Testis (tissue), 3 donors: ENCODE data around the gene MEA1. TPM values are rescaled to one million over a fixed set of nuclear protein-coding genes. Genes with fewer than 3 reads are reported as not detected.

Experiments used
- DNase-seq: peaks from one replicate; pipeline ENCODE4 v3.0.0-alpha.2; 2019
- H3K27ac ChIP-seq, 2 donors: fragments of 200-600 bp; sonication (generic); one replicate each; pipeline ENCODE4 v1.5.1; 2019
- H3K27me3 ChIP-seq: fragments of 200-600 bp; sonication (generic); one replicate; pipeline ENCODE4 v1.5.1; 2019
- H3K36me3 ChIP-seq: fragments of 200-600 bp; sonication (generic); one replicate; pipeline ENCODE4 v1.5.1; 2017; ENCODE audit warnings: low read depth; ENCODE audit errors: missing control alignments
- H3K4me1 ChIP-seq: fragments of 200-600 bp; sonication (generic); one replicate; pipeline ENCODE4 v1.5.1; 2019
- H3K4me3 ChIP-seq, 2 donors: fragments of 200-600 bp; sonication (generic); one replicate each; pipeline ENCODE4 v1.5.1; 2017 to 2019
- H3K9me3 ChIP-seq: fragments of 200-600 bp; sonication (generic); one replicate; pipeline ENCODE4 v1.5.1; 2017
- CTCF ChIP-seq, 3 experiments: fragments of 450-650 bp in 2 of 3; fragments of 200-600 bp in 1 of 3; sonication (generic) in 1 of 3; IDR thresholded peaks; one replicate each; pipeline ENCODE4 v1.5.1; 2016 to 2019; ENCODE audit warnings: antibody characterized with exemption in 3 of 3, mild to moderate bottlenecking in 2 of 3, moderate library complexity in 1 of 3
- POLR2A ChIP-seq: fragments of 450-650 bp; IDR thresholded peaks from one replicate; pipeline ENCODE4 v1.6.1; 2017; ENCODE audit warnings: antibody characterized with exemption, mild to moderate bottlenecking, moderate library complexity
- WGBS, 2 donors: methylation state at CpG; one replicate each; pipeline ENCODE4 v1.1.5; 2018; 5-methylcytosine and 5-hydroxymethylcytosine counted together
- intact Hi-C: fragments of 100-400 bp; cut with DNase I; formaldehyde crosslinking; loops from one replicate; pipeline ENCODE4 v1.15.1; 2023; ENCODE audit warnings: low total_unique reads
- polyA plus RNA-seq: library from polyadenylated mRNA; stranded (reverse); fragments of 350-450 nt; fragmentation: Illumina TruSeq; extraction: RNeasy Lipid Tissue Mini Kit (QIAGEN cat#74804); gene quantifications from one replicate; pipeline ENCODE4 v1.2.3, GENCODE V29; 2014; ENCODE audit warnings: low read depth, low replicate concordance; ENCODE audit not compliant: insufficient read depth
- total RNA-seq, 2 donors: library from RNA; depleted of rRNA; stranded (reverse); fragments of >200 nt; gene quantifications; one replicate each; pipeline ENCODE4 v1.2.3, GENCODE V29; 2016

The MEA1 gene
- total and polyA plus RNA-seq, 3 donors from 2014 or later, result 132 to 522 (median 175) TPM

DNA sequence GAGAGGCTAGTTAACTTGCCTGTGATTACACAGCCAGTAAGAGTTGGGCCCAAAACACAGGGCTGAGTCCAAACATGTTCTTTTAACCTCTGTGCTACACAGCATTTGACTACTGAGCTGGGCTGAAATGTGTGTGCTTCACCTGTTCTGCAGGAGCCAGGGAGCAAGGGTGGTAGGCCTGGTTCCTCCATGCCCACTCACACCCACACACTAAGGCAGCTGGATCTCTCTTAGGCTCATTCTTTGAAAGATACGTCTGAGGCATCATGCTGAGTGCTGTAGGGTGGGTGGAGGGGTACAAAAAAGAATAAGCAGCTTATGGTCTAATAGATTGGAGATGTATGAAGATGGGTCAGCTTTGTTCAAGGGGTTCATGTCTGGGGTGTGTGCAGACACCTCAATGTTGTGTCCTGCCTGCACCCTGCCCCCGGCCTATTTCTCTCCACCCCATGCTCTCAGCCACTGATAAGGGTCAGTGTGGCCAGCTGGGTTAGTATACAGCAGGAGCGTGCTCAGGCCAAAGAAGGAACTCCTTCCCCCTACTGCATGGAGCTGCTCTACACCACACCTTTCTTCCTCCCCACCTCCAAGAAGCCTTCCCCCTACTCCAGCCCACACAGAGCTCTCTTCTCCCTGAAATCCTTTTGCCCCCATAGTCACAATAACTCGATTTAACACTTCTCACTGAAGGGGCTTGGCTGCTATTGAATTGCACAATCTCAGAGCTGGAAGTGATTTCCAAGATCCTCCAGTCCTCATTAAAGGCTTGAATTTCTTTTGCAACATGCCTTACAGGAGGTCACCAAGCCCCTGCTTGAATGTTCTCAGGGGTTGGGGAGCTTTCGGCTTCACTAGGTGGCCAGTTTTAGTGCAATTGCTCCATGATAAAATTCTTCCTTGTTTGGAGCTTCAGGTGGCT is 26.0 kb downstream of the MEA1 start:
- peaks cover 37% of the 10 kb centered on the region for H3K4me1 ChIP-seq
- TF ChIP-seq CTCF (IDR thresholded peaks at IDR 0.05), result no peak
- H3K4me3 ChIP-seq, result no peak overlapping the region
- H3K27me3 ChIP-seq, result no peaks in the 10 kb centered on the region
- 59 to 65% methylated on average over 5 of the region's 5 CpGs for WGBS, 2 donors
- no peaks in the 10 kb centered on the region for H3K36me3 ChIP-seq
- H3K9me3 ChIP-seq, result no peaks in the 10 kb centered on the region
- no peak overlapping the region for H3K27ac ChIP-seq
- intact Hi-C loops, result no loop called here
- no peak for DNase-seq

- Histone ChIP-seq H3K27me3 (no peaks in the 10 kb centered on the region), H3K9me3 (no peaks in the 10 kb centered on the region), H3K4me3 (peak overlapping the region; percentile 79 to 88), H3K27ac (peak overlapping the region; percentile 88 to 91), H3K4me1 (peaks cover 38% of the 10 kb centered on the region), H3K36me3 (no peaks in the 10 kb centered on the region)
- intact Hi-C loops, result no loop called here
- no peak for TF ChIP-seq CTCF (IDR thresholded peaks at IDR 0.05)
- no peak for TF ChIP-seq POLR2A
- peak; percentile 40 for DNase-seq
- WGBS, 2 donors, result 6 to 7% methylated on average over 13 of the region's 13 CpGs
These were observed 28.7 kb downstream of the MEA1 start for GRCh38 chr6:42984924-42985475.

DNA sequence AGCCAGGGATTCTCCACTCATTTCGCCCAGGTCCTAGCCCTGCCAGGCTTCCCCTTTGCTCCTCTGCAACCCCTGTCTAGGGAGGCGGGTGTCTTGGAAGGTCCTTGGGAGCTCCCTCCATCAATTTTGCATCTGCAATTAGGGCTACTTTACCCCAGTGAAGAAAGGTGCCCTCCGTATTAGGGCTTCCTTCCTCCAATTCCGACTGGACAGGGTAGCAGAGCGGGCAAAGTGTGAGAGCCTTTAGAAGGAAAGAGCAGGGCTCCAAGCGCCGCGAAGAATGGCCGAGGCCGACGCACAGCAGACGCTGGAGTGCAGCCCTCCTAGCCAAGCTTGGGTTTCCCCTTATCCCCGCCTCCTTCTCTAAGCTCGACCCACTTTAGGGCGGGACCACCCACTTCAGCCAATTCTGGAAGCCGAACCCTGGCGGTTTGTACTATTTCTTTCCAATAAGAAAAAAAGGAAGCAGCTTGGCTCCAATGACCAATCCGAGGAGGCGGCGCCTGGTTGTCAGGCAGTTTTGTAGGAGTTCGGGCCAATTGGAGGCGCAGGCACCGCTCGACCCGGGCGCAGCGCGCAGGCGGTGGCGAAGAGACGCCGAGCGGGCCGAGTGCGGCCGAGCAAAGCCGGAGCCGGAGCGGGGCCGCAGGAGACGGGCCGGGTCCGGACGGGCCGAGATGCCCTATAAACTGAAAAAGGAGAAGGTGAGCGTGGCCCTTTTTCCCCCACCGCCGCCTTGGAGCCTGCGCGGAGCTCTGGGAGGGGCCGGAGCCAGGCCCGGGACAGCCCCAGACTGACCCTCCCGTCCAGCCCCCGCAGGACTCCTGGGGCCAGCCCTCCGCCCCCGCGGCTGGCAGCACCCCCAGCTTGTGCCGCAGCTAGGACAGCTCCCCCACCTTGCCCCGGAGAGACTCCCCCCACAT is 29.5 kb downstream of the MEA1 start, which contains the start of gene PPP2R5D:
TSS of gene PPP2R5D (plus strand) at position 570 of the 923 bp plus-strand sequence. CDS start at position 678, 108 bp downstream.
- Histone ChIP-seq H3K27me3 (no peaks in the 10 kb centered on the region), H3K27ac (peak within 1 kb of the TSS; percentile 88 to 91), H3K4me1 (peaks cover 45% of the 10 kb centered on the region), H3K36me3 (no peaks in the 10 kb centered on the region), H3K9me3 (no peaks in the 10 kb centered on the region), H3K4me3 (peak within 1 kb of the TSS; percentile 79 to 88)
- peak; percentile 99 for DNase-seq
- WGBS, 2 donors, result 0 to 1% methylated on average over 54 to 59 of the region's 59 CpGs
- TF ChIP-seq CTCF (IDR thresholded peaks at IDR 0.05), result peak in 2 of 3 experiments; percentile 7 to 19
- peak; percentile 50 for TF ChIP-seq POLR2A
- intact Hi-C loops, result no loop called here

- H3K4me1 ChIP-seq, result peaks cover 31% of the 10 kb centered on the region
- H3K27me3 ChIP-seq, result no peaks in the 10 kb centered on the region
- H3K9me3 ChIP-seq, result no peaks in the 10 kb centered on the region
- no peak for TF ChIP-seq POLR2A
- TF ChIP-seq CTCF (IDR thresholded peaks at IDR 0.05), result no peak
- intact Hi-C loops, result no loop called here
- DNase-seq, result no peak
- 87 to 90% methylated on average over 5 of the region's 5 CpGs for WGBS, 2 donors
- no peak overlapping the region for H3K4me3 ChIP-seq
- no peak overlapping the region for H3K27ac ChIP-seq
- H3K36me3 ChIP-seq, result no peaks in the 10 kb centered on the region
These were observed 31.9 kb downstream of the MEA1 start for GRCh38 chr6:42981836-42982235.
